HFF-Myc (cell line): Measurements from ENCODE around the gene CES4A.

Source experiments
- DNase-seq: peaks from one replicate; pipeline ENCODE4 v3.0.0-alpha.2; 2011; ENCODE audit warnings: low read depth; ENCODE audit errors: extremely low read depth
- H3K4me3 ChIP-seq: replicated peaks from 2 replicates; pipeline ENCODE4 v1.5.1; 2011; ENCODE audit warnings: low read depth, mild to moderate bottlenecking, control low read depth, low read length
- CTCF ChIP-seq: IDR thresholded peaks from 2 replicates; pipeline ENCODE4 v1.5.1; 2012; ENCODE audit warnings: mild to moderate bottlenecking, low read depth, low read length, control low read depth; ENCODE audit errors: missing control alignments

The CES4A gene

DNA sequence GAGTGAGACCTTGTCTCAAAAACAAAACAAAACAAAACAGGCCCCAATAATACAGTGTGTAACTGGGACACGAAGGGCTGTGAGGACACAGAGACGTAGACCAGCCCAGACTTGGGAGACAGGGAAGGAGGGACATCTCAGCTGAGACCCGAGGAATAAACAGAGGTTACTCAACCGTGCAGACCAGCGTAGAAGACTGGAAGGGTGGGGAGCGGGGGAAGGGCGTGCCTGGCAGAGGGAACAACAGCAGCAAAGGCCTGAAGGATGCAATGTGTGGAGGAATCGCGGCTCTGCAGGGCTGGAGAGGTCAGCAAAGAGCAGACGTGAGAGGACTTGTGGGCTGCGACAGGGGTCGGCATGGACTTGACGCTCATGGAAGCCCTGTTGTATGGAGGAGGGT, 11.6 kb upstream of the CES4A start:
- TF ChIP-seq CTCF = no peak
- DNase-seq = no peak
- H3K4me3 ChIP-seq = no peak overlapping the region

- no peak overlapping the region for H3K4me3 ChIP-seq
- DNase-seq = peak; percentile 55
- TF ChIP-seq CTCF = peak; percentile 90
These were observed 10.9 kb upstream of the CES4A start for GRCh38 chr16:66977341-66978113.

DNA sequence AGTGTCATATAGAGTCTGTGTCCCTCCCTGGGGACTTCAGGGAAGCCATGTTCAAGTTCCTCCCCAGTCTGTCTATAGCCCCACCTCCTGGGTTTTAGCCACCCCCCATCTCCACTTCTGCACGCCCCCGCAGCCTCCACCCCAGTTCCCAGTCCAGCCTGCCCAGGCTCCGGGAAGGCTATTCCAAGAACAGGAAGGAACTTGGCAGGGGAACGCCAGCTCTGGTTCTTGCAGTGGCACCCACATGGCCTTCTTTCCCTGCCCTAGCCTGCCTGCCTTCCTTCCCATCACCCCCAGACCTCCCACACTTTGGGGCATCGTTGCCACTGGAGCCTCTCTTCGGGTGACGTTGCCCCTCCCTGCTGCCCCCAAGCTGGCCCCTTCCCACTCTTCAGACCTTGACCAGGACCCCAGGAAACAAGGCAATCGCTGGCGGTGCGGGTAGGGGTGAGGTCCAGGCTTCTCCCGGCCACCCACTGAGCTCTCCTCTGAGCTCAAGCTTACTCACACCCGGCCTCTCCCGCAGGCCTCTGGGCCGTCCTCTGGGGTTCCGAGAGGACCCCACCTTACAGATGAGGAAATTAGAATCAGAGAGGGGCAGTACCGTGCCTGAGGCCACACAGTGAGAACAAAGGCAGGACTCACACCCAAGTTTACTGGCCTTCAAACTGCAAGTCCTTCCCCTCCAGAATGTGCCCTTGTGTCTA, 9.2 kb upstream of the CES4A start:
- no peak for DNase-seq
- no peak overlapping the region for H3K4me3 ChIP-seq
- no peak for TF ChIP-seq CTCF

DNA sequence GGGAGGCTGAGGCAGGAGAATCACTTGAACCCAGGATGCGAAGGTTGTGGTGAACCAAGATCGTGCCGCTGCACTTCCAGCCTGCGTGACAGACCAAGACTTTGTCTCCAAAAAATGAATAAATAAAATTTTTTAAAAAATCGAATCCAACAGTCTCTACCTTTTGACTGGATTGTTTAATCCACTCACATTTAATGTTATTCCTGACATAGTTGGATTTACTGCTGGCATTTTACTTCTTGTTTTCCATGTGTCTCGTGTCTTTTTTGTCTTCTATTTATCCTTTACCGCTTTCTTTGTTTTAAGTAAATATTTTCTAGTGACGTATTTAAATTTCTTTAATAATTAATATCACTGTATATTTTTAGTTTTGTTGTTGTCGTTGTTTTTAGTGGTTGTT, 5.4 kb upstream of the CES4A start:
- no peak overlapping the region for H3K4me3 ChIP-seq
- DNase-seq = no peak
- no peak for TF ChIP-seq CTCF

DNA sequence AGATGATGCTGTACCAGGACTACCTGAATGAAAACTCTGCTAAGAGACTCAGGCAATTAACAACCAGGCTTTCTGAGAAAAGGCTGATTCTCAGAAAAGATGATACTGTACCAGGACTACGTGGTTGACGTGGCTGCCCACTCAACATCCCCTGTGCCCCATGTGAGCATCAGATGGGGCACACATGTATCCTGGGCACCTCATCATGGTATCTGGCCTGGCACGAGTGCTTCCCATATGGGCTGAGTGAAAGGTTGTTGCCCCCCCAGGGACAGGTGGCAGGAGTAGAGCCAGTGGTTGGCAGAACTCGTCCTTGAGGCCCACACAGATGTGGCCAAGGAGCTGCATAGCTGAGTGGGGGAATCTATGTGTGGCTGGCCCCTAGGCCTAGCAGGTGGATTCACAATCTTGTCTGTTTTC, 3.5 kb upstream of the CES4A start:
- H3K4me3 ChIP-seq = no peak overlapping the region
- DNase-seq = no peak
- TF ChIP-seq CTCF = no peak

DNA sequence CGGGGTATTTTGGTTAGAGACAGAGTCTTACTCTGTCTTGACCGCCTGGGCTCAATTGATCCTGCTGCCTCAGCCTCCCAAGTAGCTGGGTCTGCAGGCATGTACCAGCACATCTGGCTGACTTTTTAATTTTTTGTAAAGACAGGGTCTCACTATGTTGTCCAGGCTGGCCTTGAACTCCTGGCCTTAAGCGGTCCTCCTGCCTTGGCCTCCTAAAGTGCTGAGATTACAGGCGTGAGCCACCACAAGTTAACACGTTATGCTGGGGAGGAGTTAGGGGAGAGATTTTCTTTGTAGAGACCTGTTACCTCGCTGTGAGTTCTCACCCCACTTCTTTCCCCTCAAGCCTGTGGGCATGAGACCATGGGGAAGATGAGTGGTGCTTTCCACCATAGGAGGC, 1.8 kb upstream of the CES4A start:
- no peak for DNase-seq
- no peak for TF ChIP-seq CTCF
- H3K4me3 ChIP-seq = no peak overlapping the region
